LNCaP clone FGC (cell line): ENCODE data around the gene CAMK2D.

Experiments
- DNase-seq: peaks from one replicate; pipeline ENCODE4 v3.0.0-alpha.2; 2011; ENCODE audit warnings: low read depth
- H3K4me3 ChIP-seq: 2 replicates; pipeline ENCODE4 v1.5.1; 2011; ENCODE audit warnings: mild to moderate bottlenecking, low read depth, low read length, control low read depth
- TF ChIP-seq, protein P1 (sequence below): IDR thresholded peaks from 2 replicates; pipeline ENCODE4 v1.5.1; 2012; ENCODE audit warnings: mild to moderate bottlenecking; ENCODE audit not compliant: control insufficient read depth, insufficient read depth; ENCODE audit errors: extremely low read depth

Gene CAMK2D

DNA sequence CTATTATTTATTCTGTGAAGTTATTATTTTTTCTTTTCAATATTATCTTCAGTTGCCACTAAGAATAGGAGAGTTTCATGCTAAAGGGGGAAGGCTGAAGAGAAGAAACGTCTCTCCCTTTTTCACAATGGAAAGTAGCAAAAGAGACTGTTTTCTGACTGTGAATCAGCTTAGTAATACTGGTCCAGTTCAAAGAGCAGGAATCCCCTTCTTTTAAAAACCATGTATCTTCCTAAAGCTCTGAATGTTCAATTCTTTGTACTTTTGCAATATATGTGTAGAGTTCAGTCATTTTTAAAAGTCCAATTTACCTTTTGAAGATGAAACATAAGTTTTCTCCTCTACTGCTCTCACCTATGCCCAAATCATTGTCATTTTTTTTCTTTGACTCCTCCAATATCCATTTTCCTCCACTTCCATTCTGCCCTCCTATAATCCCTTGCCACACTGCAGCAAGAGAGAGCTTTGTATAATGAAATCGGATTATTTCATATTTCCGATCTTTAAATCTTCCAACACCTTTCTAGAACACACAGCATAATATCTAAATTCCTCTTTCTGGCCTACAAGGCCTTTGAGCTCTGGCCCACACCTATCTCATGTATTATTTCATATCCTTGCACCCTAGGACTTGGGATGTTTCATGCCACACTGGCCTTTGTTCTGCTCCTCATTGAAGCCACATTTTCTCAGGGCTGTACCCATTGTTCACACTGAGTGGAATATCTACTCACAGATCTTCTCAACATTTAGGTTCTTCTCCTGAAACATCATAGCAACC lies 195.3 kb downstream of the CAMK2D start:
- H3K4me3 ChIP-seq = no peak overlapping the region
- DNase-seq = no peak
- TF ChIP-seq, protein P1, sequence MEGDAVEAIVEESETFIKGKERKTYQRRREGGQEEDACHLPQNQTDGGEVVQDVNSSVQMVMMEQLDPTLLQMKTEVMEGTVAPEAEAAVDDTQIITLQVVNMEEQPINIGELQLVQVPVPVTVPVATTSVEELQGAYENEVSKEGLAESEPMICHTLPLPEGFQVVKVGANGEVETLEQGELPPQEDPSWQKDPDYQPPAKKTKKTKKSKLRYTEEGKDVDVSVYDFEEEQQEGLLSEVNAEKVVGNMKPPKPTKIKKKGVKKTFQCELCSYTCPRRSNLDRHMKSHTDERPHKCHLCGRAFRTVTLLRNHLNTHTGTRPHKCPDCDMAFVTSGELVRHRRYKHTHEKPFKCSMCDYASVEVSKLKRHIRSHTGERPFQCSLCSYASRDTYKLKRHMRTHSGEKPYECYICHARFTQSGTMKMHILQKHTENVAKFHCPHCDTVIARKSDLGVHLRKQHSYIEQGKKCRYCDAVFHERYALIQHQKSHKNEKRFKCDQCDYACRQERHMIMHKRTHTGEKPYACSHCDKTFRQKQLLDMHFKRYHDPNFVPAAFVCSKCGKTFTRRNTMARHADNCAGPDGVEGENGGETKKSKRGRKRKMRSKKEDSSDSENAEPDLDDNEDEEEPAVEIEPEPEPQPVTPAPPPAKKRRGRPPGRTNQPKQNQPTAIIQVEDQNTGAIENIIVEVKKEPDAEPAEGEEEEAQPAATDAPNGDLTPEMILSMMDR = no peak

DNA sequence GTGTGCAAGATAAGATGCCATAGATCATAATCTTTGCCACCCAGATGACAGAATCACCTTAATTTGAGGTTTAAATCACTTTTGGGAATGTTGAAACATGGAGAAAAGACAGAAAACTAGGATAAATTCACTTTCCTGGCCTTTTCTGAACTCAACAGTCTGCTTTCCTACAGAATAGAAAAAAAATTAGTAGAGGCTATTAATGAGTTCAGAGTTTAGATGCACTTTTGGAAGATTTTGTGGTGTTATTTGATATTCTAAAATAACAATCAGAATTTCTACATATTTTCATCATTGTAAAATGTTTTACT lies 195.9 kb downstream of the CAMK2D start:
- no peak overlapping the region for H3K4me3 ChIP-seq
- DNase-seq = no peak
- TF ChIP-seq, protein P1 = no peak

DNA sequence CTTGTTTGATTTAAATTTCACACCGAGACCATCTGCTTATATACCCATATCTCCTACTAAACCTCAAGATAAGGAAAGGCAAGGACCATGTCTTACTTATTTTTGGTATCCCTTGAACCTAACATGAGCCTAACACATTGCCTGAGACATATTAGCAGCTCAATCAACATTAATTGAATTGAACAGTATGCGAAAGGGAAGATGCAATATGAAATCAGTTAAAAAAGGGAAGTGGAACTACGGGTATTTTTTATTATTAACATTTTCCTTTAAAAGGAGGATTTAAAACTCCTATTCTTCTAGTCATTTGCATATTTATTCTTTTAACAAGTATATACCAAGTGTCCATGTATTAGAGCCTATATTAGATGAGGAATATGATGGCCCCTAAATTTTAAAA lies 197.0 kb downstream of the CAMK2D start:
- H3K4me3 ChIP-seq = no peak overlapping the region
- DNase-seq = no peak
- TF ChIP-seq, protein P1 = no peak

DNA sequence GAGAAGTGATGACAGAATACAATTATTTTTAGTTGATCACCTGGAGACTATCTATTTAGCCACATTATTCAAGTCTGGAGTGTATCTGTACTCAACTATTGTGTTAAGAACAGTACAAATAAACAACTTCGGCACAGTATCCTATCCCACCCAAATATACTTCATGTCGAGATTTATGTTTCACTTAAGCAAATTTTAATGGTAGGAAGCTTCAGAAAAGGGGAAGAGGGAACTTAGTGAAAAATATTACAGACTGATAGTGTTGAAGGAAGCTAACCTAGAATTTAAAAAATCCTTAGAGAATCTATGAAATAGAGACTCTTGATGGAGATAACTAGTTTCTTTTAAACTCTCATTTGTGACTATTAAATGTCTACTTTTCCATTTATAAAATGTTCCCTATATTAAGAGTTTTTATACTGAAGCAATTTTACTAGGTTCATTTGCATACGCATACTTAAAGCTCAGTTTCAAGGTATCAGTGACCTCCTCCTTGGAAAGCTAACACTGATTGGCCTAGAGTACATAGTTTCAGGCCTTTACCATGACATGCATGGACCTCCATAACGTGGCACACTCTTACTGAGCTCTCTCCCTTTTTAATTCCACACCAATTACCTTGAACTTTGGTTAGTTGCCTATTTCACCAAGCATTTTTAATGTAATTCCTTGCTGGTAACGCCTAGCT lies 197.7 kb downstream of the CAMK2D start:
- H3K4me3 ChIP-seq = no peak overlapping the region

DNA sequence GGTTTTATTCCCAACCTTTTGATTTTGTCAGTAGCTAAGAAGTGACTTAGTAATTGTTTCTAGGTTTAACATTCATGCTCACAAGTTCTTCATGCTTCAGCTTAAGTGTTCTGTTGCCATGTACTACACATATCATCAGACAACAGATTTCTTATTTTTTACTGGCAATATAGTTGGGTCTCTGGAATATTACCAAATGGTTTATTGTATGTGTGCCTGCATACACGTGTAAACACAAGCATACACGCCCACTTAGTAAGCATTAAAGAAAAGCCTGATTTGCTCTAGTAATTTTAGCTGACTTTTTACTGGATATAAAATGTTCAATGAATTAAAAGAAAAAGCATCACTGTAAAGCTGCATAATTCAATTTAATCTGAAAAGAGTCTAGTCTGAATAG lies 199.8 kb downstream of the CAMK2D start:
- peak; percentile 26 for DNase-seq
- H3K4me3 ChIP-seq = no peak overlapping the region
- TF ChIP-seq, protein P1 = no peak

More for the DNA sequence above, 197.7 kb downstream of the CAMK2D start:
- no peak for DNase-seq
- TF ChIP-seq, protein P1 = no peak

DNA sequence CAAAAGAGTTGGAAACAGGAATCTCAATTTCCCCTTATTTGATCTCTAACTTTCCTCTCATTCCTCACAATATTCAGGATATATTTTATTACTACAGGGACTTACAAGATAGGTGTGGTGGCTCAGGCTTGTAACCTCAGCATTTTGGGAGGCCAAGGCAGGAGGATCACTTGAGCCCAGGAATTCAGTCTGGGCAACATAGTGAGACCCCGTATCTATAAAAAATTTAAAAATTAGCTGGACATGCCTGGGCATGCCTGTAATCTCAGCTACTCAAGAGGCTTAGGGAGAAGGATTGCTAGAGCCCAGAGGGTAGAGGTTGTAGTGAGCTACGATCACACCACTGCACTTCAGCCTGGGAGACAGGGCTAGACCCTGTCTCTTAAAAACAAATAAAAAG lies 200.4 kb downstream of the CAMK2D start:
- no peak overlapping the region for H3K4me3 ChIP-seq
- no peak for DNase-seq
- TF ChIP-seq, protein P1 = no peak
